AG04450 (cell line): ENCODE data around the gene MEN1. TPM values are rescaled to one million over a fixed set of nuclear protein-coding genes. Genes with fewer than 3 reads are reported as not detected.

Experiments
- CTCF ChIA-PET: fragments of 300-600, 350-600 bp; formaldehyde crosslinking; extraction: SDS; loops from one replicate; lab custom pipeline; 2022; ENCODE audit warnings: antibody characterized with exemption, inconsistent platforms; lab: Charles Lee
- POLR2A ChIA-PET: fragments of 350-600 bp; formaldehyde crosslinking; extraction: SDS; loops from one replicate; lab custom pipeline; 2021; ENCODE audit warnings: antibody characterized with exemption, inconsistent platforms; lab: Yijun Ruan, JAX
- DNase-seq: peaks from one replicate; pipeline ENCODE4 v3.0.0-alpha.2; 2011; ENCODE audit warnings: low read depth, low spot score
- H3K27ac ChIP-seq: one replicate; pipeline ENCODE4 v1.5.1; 2012; ENCODE audit warnings: low read depth, low read length, control low read depth
- H3K27me3 ChIP-seq: one replicate; pipeline ENCODE4 v1.6.0; 2012; ENCODE audit warnings: low read length; ENCODE audit not compliant: control insufficient read depth, insufficient read depth
- H3K4me3 ChIP-seq: 2 replicates; pipeline ENCODE4 v1.5.1; 2011; ENCODE audit warnings: mild to moderate bottlenecking, low read depth, low read length, control low read depth
- H3K9me3 ChIP-seq: 2 replicates; pipeline ENCODE4 v1.5.1; 2012; ENCODE audit warnings: low read length; ENCODE audit not compliant: control insufficient read depth, insufficient read depth
- CTCF ChIP-seq: IDR thresholded peaks from 2 replicates; pipeline ENCODE4 v1.5.1; 2011; ENCODE audit warnings: low read depth, low read length, control low read depth, inconsistent platforms
- polyA plus RNA-seq: library from polyadenylated mRNA; depleted of rRNA; stranded (reverse); fragments of >200 nt; gene quantifications from 2 replicates; pipeline ENCODE4 v1.2.3, GENCODE V29; 2011

MEN1 gene
- polyA plus RNA-seq, 1 experiment, result 15.0 TPM

GRCh38 chr11:64842366-64842759 is 32.0 kb upstream of the MEN1 start:
- no peak for TF ChIP-seq CTCF
- no peaks in the 10 kb centered on the region; the same call in 1 of the 2 replicates for H3K9me3 ChIP-seq
- POLR2A ChIA-PET, result no interaction called here
- CTCF ChIA-PET, result interaction anchor here (2.8 kb wide), 1 partner anchor 52 kb away, joined by 9 read pairs; no protein-coding TSS in a partner anchor
- DNase-seq, result no peak
- no peak overlapping the region for H3K4me3 ChIP-seq
- H3K27me3 ChIP-seq, result no peaks in the 10 kb centered on the region
- H3K27ac ChIP-seq, result no peak overlapping the region

GRCh38 chr11:64841592-64842365 is 31.4 kb upstream of the MEN1 start:
- Histone ChIP-seq H3K27ac (no peak overlapping the region), H3K27me3 (no peaks in the 10 kb centered on the region), H3K9me3 (no peaks in the 10 kb centered on the region; the same call in 1 of the 2 replicates), H3K4me3 (no peak overlapping the region)
- ChIA-PET POLR2A (no interaction called here), CTCF (interaction anchor here (0.7 to 2.8 kb wide), 2 partner anchors 52 to 56 kb away, joined by 3 to 9 read pairs; no protein-coding TSS in a partner anchor)
- no peak for DNase-seq
- no peak for TF ChIP-seq CTCF

- H3K27me3 ChIP-seq, result no peaks in the 10 kb centered on the region
- ChIA-PET CTCF (no interaction called here), POLR2A (interaction anchor here (0.7 kb wide), 1 partner anchor 574 kb away, joined by 3 read pairs; no protein-coding TSS in a partner anchor)
- TF ChIP-seq CTCF, result no peak
- no peaks in the 10 kb centered on the region; the same call in 1 of the 2 replicates for H3K9me3 ChIP-seq
- DNase-seq, result no peak
- H3K4me3 ChIP-seq, result no peak overlapping the region
- no peak overlapping the region for H3K27ac ChIP-seq
These were observed 29.8 kb upstream of the MEN1 start for GRCh38 chr11:64839887-64840782.

- H3K27me3 ChIP-seq, result no peaks in the 10 kb centered on the region
- DNase-seq, result no peak
- H3K9me3 ChIP-seq, result no peaks in the 10 kb centered on the region; the same call in 1 of the 2 replicates
- no peak for TF ChIP-seq CTCF
- H3K27ac ChIP-seq, result no peak overlapping the region
- H3K4me3 ChIP-seq, result no peak overlapping the region
- ChIA-PET POLR2A (no interaction called here), CTCF (no interaction called here)
These were observed 29.0 kb upstream of the MEN1 start for GRCh38 chr11:64839335-64839734.
